CD4-positive, alpha-beta T cell (primary cell): ENCODE measurements around the gene DUOXA2. TPM values are rescaled to one million over a fixed set of nuclear protein-coding genes. Genes with fewer than 3 reads are reported as not detected.

Experiments
- ATAC-seq: fragments of 200-7000 bp; cut with Tn5 transposase; one replicate; pipeline ENCODE4 v1.10.0; 2022; ENCODE audit warnings: mild to moderate bottlenecking; ENCODE audit not compliant: poor library complexity
- CTCF ChIA-PET: fragments of 350-600 bp; sonication (Branson Sonifier 250); formaldehyde crosslinking; loops from one replicate; lab custom pipeline; 2021; ENCODE audit warnings: antibody characterized with exemption, inconsistent platforms; lab: Charles Lee
- POLR2A ChIA-PET: fragments of 350-600 bp; sonication (Branson Sonifier 250); formaldehyde crosslinking; loops from one replicate; lab custom pipeline; 2021; ENCODE audit warnings: antibody characterized with exemption, inconsistent platforms; lab: Charles Lee
- DNase-seq, 14 experiments: peaks; one replicate each; pipeline ENCODE4 v3.0.0-alpha.2; 2013 to 2020; ENCODE audit warnings: mixed read lengths in 2 of 14
- H3K27ac ChIP-seq, 2 donors: one replicate each; pipeline versions ENCODE4 v1.5.1 to v1.7.0; 2013; ENCODE audit warnings: low read length in 2 of 2, low read depth in 1 of 2, mild to moderate bottlenecking in 1 of 2
- H3K27me3 ChIP-seq, 2 experiments: 1 replicate in 1 of 2; 2 replicates in 1 of 2; pipeline versions ENCODE4 v1.6.1 to v1.7.0; 2013; ENCODE audit warnings: low read length in 2 of 2, control low read depth in 1 of 2, mild to moderate bottlenecking in 1 of 2, moderate library complexity in 1 of 2; ENCODE audit not compliant: insufficient read depth in 2 of 2, control insufficient read depth in 1 of 2
- H3K36me3 ChIP-seq: one replicate; pipeline ENCODE4 v1.6.1; 2013; ENCODE audit warnings: low read length, control low read depth; ENCODE audit not compliant: insufficient read depth
- H3K4me1 ChIP-seq: one replicate; pipeline ENCODE4 v1.6.1; 2013; ENCODE audit warnings: low read length, control low read depth; ENCODE audit not compliant: insufficient read depth
- H3K4me3 ChIP-seq: one replicate; pipeline ENCODE4 v1.5.1; 2013; ENCODE audit warnings: mild to moderate bottlenecking, low read length, moderate library complexity
- H3K9me3 ChIP-seq, 2 experiments: 1 replicate in 1 of 2; 2 replicates in 1 of 2; pipeline versions ENCODE4 v1.6.1 to v1.7.0; 2013; ENCODE audit warnings: low read length in 2 of 2, mild to moderate bottlenecking in 2 of 2, control low read depth in 1 of 2, moderate library complexity in 1 of 2; ENCODE audit not compliant: control insufficient read depth in 1 of 2, insufficient read depth in 1 of 2
- H3K27ac Mint-ChIP-seq: one replicate; pipeline ENCODE4 v1.8.0; 2020; ENCODE audit warnings: mixed read lengths
- H3K27me3 Mint-ChIP-seq: one replicate; pipeline ENCODE4 v1.8.0; 2021; ENCODE audit warnings: mixed read lengths
- H3K36me3 Mint-ChIP-seq: one replicate; pipeline ENCODE4 v1.8.0; 2021; ENCODE audit warnings: low read depth, mixed read lengths
- H3K4me1 Mint-ChIP-seq: one replicate; pipeline ENCODE4 v1.8.0; 2021; ENCODE audit warnings: low read depth, mixed read lengths
- H3K4me3 Mint-ChIP-seq: one replicate; pipeline ENCODE4 v1.8.0; 2020; ENCODE audit warnings: mild to moderate bottlenecking, mixed read lengths
- H3K9me3 Mint-ChIP-seq: one replicate; pipeline ENCODE4 v1.8.0; 2020; ENCODE audit warnings: mixed read lengths
- intact Hi-C, 2 experiments: fragments of 100-400 bp; cut with DNase I in 1 of 2; cut with micrococcal nuclease in 1 of 2; formaldehyde crosslinking; loops; one replicate each; pipeline versions ENCODE4 v1.15.1 to v1.9.0; 2023 to 2025; cut with DNase I, micrococcal nuclease
- total RNA-seq, 174 experiments: library from RNA in 2 of 174; stranded (reverse) in 2 of 174; gene quantifications; one replicate each; pipeline ENCODE4 v1.2.3 and lab custom pipeline; 2021 to 2026
- TF ChIP-seq, protein P1 (sequence below): fragments of 200-600 bp; IDR thresholded peaks from one replicate; pipeline ENCODE4 v1.8.0; 2022; ENCODE audit warnings: antibody characterized with exemption, mild to moderate bottlenecking

DUOXA2 gene
- total RNA-seq, 2 experiments from 2014 or later = not detected

DNA sequence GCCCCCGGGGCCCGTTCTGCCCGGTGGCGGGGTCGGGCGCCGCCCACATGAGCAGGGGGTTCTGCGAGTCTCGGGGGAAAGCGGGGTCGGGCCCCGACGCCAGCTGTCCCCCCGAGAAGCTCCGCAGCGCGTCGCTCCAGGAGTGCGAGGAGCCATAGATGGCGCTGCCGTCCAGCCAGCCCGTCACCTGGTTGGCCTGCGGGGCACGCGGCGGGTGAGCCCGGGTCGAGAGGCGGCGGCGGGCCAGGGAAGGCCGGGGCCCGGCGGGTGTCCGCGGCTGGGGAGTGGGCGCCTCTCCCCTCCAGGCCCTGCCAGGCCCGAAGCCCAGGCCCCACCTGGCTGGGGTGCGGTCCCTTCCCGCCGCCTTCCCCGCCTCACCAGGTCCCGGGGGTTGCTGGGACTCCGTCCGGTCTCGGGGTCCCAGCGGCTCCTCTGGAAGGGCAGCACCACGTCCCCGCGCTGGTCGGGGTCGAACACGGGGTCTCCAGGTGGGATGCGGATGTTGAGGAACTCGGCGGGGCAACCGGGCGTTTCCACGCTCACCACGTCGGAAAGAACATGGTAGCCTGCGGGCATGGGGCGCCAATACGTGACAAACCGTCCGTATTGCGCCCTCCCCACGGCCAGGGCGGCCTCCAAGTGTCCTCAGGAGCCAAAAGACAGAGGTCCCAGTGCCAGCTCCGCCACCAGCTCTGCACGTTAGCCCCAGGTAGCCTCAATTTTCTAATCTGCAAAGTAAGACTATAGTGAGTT, 2.6 kb upstream of the DUOXA2 start:
- Mint-ChIP-seq H3K9me3 (no peaks in the 10 kb centered on the region), H3K4me3 (no peak overlapping the region), H3K27me3 (peaks cover 80% of the 10 kb centered on the region), H3K36me3 (no peaks in the 10 kb centered on the region), H3K4me1 (peaks cover 49% of the 10 kb centered on the region), H3K27ac (no peak overlapping the region)
- no peak for DNase-seq
- Histone ChIP-seq H3K4me3 (no peak overlapping the region), H3K4me1 (peaks cover 40% of the 10 kb centered on the region), H3K9me3 (peaks cover 0 to 23% of the 10 kb centered on the region in 2 experiments), H3K27me3 (peaks cover 69 to 71% of the 10 kb centered on the region in 2 experiments), H3K36me3 (no peaks in the 10 kb centered on the region), H3K27ac (no peak overlapping the region)
- no peak for ATAC-seq
- intact Hi-C loops = no loop called here
- CTCF ChIA-PET = no interaction called here
- POLR2A ChIA-PET = no interaction called here
- TF ChIP-seq, protein P1, sequence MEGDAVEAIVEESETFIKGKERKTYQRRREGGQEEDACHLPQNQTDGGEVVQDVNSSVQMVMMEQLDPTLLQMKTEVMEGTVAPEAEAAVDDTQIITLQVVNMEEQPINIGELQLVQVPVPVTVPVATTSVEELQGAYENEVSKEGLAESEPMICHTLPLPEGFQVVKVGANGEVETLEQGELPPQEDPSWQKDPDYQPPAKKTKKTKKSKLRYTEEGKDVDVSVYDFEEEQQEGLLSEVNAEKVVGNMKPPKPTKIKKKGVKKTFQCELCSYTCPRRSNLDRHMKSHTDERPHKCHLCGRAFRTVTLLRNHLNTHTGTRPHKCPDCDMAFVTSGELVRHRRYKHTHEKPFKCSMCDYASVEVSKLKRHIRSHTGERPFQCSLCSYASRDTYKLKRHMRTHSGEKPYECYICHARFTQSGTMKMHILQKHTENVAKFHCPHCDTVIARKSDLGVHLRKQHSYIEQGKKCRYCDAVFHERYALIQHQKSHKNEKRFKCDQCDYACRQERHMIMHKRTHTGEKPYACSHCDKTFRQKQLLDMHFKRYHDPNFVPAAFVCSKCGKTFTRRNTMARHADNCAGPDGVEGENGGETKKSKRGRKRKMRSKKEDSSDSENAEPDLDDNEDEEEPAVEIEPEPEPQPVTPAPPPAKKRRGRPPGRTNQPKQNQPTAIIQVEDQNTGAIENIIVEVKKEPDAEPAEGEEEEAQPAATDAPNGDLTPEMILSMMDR = no peak

GRCh38 chr15:45112143-45112590, 2.0 kb upstream of the DUOXA2 start:
- peak; percentile 7 for ATAC-seq
- CTCF ChIA-PET = no interaction called here

GRCh38 chr15:45112591-45113379, 1.3 kb upstream of the DUOXA2 start:
- ATAC-seq = peak; percentile 18
- intact Hi-C loops = no loop called here
- H3K9me3 ChIP-seq = peaks cover 0 to 30% of the 10 kb centered on the region in 2 experiments
- H3K27ac Mint-ChIP-seq = no peak overlapping the region
- POLR2A ChIA-PET = no interaction called here
- peak overlapping the region; percentile 36 for H3K4me3 Mint-ChIP-seq
- peaks cover 56% of the 10 kb centered on the region for H3K4me1 Mint-ChIP-seq
- TF ChIP-seq, protein P1 = no peak
- no peaks in the 10 kb centered on the region for H3K9me3 Mint-ChIP-seq
- DNase-seq = no peak
- no peak overlapping the region for H3K4me3 ChIP-seq
- H3K27me3 Mint-ChIP-seq = peaks cover 84% of the 10 kb centered on the region
- CTCF ChIA-PET = no interaction called here
- H3K4me1 ChIP-seq = peaks cover 52% of the 10 kb centered on the region
- H3K36me3 ChIP-seq = no peaks in the 10 kb centered on the region
- H3K27me3 ChIP-seq = peaks cover 82 to 83% of the 10 kb centered on the region in 2 experiments
- no peak overlapping the region for H3K27ac ChIP-seq
- no peaks in the 10 kb centered on the region for H3K36me3 Mint-ChIP-seq

More at GRCh38 chr15:45112143-45112590, 2.0 kb upstream of the DUOXA2 start:
- Mint-ChIP-seq H3K4me3 (peak overlapping the region; percentile 36), H3K4me1 (peaks cover 50% of the 10 kb centered on the region), H3K36me3 (no peaks in the 10 kb centered on the region), H3K9me3 (no peaks in the 10 kb centered on the region), H3K27me3 (peaks cover 80% of the 10 kb centered on the region), H3K27ac (no peak overlapping the region)
- Histone ChIP-seq H3K9me3 (peaks cover 0 to 28% of the 10 kb centered on the region in 2 experiments), H3K36me3 (no peaks in the 10 kb centered on the region), H3K27me3 (peaks cover 75 to 77% of the 10 kb centered on the region in 2 experiments), H3K4me3 (no peak overlapping the region), H3K4me1 (peaks cover 46% of the 10 kb centered on the region), H3K27ac (no peak overlapping the region)
- TF ChIP-seq, protein P1 = no peak
- intact Hi-C loops = no loop called here
- no peak for DNase-seq
- POLR2A ChIA-PET = no interaction called here
